ENCODE results near the gene PCDH1.

DNA sequence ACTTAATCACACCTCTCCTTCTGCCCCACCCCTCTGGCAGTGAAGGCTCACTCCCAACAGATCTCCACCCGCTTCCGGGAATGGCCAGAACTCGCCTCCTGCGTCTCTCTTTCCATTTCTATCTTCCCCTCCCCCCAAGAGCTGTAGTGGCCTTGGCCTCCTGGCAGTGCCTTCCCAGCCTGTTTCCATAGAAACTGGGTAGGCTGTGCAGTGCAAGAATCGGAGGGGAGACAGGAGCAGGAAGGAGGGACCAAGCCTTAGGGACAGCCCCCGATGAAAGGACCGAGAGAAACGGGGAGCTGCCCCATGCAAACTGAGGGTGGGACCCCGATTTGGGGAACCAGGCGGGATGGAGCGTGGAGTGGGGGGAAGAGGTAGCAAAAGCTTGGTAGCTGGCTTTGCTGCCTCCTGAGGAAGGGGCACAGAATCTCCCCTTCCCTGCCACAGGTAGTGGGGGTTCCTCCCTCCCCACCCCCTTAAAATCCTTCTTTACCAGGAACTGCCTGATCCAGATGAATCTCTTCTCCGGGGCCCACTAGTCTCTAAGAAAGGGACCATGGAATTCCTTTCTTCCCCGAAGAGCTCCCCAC, 4.5 kb upstream of the PCDH1 start:
- no peak for TF ChIP-seq CTCF (IDR thresholded peaks at IDR 0.05)
- no peak for TF ChIP-seq POLR2A (IDR thresholded peaks at IDR 0.05)
